ENCODE results near the gene TAS2R39.

Gene TAS2R39

GRCh38 chr7:143217806-143218205, 34.6 kb downstream of the TAS2R39 start:
- DNase-seq: no peak

GRCh38 chr7:143221286-143221685, 38.1 kb downstream of the TAS2R39 start:
- DNase-seq: no peak

GRCh38 chr7:143221737-143222136, 38.5 kb downstream of the TAS2R39 start, which contains the start of gene TAS2R40:
Gene TAS2R40 (plus strand): TSS chr7:143222037. CDS start chr7:143222079, 42 bp downstream.
- DNase-seq: no peak

GRCh38 chr7:143222782-143223181, 39.6 kb downstream of the TAS2R39 start:
- no peak for DNase-seq

- no peak for DNase-seq
Measured at GRCh38 chr7:143223784-143224183, 40.6 kb downstream of the TAS2R39 start.

- no peak for DNase-seq
Measured at GRCh38 chr7:143225047-143225446, 41.8 kb downstream of the TAS2R39 start.

GRCh38 chr7:143227806-143228205, 44.6 kb downstream of the TAS2R39 start:
- DNase-seq: no peak

- no peak for DNase-seq
Measured at GRCh38 chr7:143229054-143229790, 46.0 kb downstream of the TAS2R39 start.

- no peak for DNase-seq
Measured at GRCh38 chr7:143230602-143231457, 47.6 kb downstream of the TAS2R39 start.
